ENCODE results near the gene ELL. TPM values are rescaled to one million over a fixed set of nuclear protein-coding genes. Genes with fewer than 3 reads are reported as not detected.

ELL gene
- total RNA-seq, 1 donor from 2014 or later = 27.0 TPM

- Mint-ChIP-seq H3K4me1 (ENCODE audit: low read depth) (peaks cover 57% of the 10 kb centered on the region), H3K27ac (no peak overlapping the region), H3K36me3 (ENCODE audit: low read depth) (no peaks in the 10 kb centered on the region), H3K9me3 (no peaks in the 10 kb centered on the region), H3K27me3 (ENCODE audit: low read depth) (no peaks in the 10 kb centered on the region), H3K4me3 (ENCODE audit: low read depth) (no peak overlapping the region)
- no peak for DNase-seq (ENCODE audit: low spot score)
- intact Hi-C loops (cut with micrococcal nuclease) = no loop called here
These were observed 21.5 kb downstream of the ELL start for GRCh38 chr19:18500376-18500775.

- Mint-ChIP-seq H3K27ac (peak overlapping the region; percentile 28), H3K36me3 (ENCODE audit: low read depth) (no peaks in the 10 kb centered on the region), H3K27me3 (ENCODE audit: low read depth) (no peaks in the 10 kb centered on the region), H3K9me3 (no peaks in the 10 kb centered on the region), H3K4me1 (ENCODE audit: low read depth) (peaks cover 54% of the 10 kb centered on the region), H3K4me3 (ENCODE audit: low read depth) (no peak overlapping the region)
- no peak for DNase-seq (ENCODE audit: low spot score)
- intact Hi-C loops (cut with micrococcal nuclease) = no loop called here
These were observed 22.7 kb downstream of the ELL start for GRCh38 chr19:18499055-18499775.

DNA sequence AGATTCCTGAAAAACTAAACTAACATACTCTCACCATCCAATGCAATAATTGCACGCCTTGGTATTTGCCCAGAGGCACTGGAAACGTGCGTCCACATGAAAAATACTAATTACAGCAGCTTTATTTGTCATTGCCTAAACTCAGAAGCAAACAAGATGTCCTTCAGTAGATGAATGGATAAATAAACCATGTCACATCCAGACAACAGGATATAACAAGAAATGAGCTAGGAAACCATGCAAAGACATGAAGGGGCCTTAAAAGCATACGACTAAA, 25.0 kb downstream of the ELL start:
- intact Hi-C loops (cut with micrococcal nuclease) = loop anchor here (1.0 kb wide), 1 partner anchor 18 kb away; no protein-coding TSS in a partner anchor
- peak overlapping the region; percentile 86 for H3K27ac Mint-ChIP-seq
- no peaks in the 10 kb centered on the region for H3K9me3 Mint-ChIP-seq
- H3K4me3 Mint-ChIP-seq (ENCODE audit: low read depth) = no peak overlapping the region
- no peaks in the 10 kb centered on the region for H3K27me3 Mint-ChIP-seq (ENCODE audit: low read depth)
- H3K4me1 Mint-ChIP-seq (ENCODE audit: low read depth) = peaks cover 49% of the 10 kb centered on the region
- DNase-seq (ENCODE audit: low spot score) = no peak
- no peaks in the 10 kb centered on the region for H3K36me3 Mint-ChIP-seq (ENCODE audit: low read depth)

DNA sequence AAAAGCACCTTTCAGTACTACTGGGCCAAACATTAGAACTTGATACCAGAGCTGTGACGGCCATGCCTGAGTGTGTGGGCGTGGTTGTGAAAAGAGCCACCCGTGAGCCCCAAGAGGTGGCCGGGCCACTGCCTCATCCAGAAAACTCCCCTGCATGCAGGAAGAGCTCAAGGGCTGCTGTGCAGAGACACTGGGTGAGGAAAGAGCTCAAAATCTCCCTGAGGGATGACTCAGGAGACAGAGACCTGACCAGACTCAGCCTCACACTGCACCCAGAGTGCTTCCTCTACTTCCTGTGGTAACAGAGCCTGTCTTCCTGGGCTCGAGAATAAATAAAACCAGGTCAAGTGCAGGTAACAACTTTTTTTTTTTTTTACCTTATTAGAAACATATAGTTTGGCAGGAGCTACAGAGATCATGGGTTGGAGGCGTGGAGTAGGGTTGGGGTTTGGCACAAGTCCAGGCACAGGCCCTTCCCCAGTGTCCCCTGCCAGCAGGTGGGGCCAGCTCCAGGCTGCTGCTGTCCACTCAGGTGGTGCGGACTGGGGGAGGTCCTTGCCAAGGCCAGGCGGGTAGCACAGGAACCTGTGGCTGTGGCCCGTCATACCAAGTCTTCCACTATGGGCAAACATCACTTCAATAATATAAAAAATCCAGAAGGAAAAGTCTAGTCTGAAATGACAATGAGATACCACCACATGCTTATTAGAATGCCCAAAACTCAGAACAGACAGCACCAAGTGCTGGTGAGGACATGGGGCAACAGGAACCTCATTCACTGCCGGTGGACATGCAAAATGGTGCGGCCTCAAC, 25.5 kb downstream of the ELL start:
- peak; percentile 46 for DNase-seq (ENCODE audit: low spot score)
- H3K36me3 Mint-ChIP-seq (ENCODE audit: low read depth) = no peaks in the 10 kb centered on the region
- peak overlapping the region; percentile 35 for H3K4me3 Mint-ChIP-seq (ENCODE audit: low read depth)
- peak overlapping the region; percentile 86 for H3K27ac Mint-ChIP-seq
- no peaks in the 10 kb centered on the region for H3K27me3 Mint-ChIP-seq (ENCODE audit: low read depth)
- H3K4me1 Mint-ChIP-seq (ENCODE audit: low read depth) = peaks cover 51% of the 10 kb centered on the region
- no peaks in the 10 kb centered on the region for H3K9me3 Mint-ChIP-seq
- intact Hi-C loops (cut with micrococcal nuclease) = loop anchor here (1.0 kb wide), 1 partner anchor 17 kb away; no protein-coding TSS in a partner anchor

DNA sequence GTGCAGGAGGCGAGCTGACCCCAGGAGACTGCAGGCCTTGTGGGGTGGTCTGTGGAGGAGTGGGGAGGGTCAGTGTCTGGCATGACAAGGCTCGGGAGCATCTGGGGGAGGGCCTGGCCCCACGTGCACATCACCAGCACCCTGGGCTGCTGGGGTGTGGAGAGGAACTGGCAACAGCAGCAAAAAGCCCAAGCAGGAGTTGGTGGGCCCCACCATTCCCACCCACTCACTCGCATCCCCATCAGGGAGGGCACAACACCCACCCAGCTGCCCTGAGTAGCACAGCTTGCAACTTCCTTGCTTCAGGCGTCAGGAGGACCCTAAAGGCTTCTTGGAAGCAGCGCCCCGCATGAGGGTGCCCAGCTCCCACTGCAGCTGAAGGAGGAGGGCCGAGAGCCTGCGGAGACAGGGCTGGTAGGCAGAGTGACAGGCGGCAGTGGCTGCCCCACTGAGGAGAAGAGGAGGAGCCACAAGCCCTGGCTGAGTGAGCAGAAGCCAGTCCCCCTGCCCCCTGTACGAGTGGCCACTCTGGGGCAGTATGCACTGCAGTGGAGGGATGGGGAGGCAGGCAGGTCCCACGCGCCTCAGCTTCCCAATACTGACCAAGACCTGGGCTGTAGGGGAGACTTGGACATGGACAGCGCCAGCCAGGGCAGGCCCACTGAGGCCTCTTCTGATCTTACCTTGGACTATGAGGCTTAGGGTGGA, 26.5 kb downstream of the ELL start:
- H3K4me3 Mint-ChIP-seq (ENCODE audit: low read depth) = no peak overlapping the region
- intact Hi-C loops (cut with micrococcal nuclease) = no loop called here
- peaks cover 48% of the 10 kb centered on the region for H3K4me1 Mint-ChIP-seq (ENCODE audit: low read depth)
- no peaks in the 10 kb centered on the region for H3K36me3 Mint-ChIP-seq (ENCODE audit: low read depth)
- DNase-seq (ENCODE audit: low spot score) = no peak
- peak overlapping the region; percentile 86 for H3K27ac Mint-ChIP-seq
- H3K9me3 Mint-ChIP-seq = no peaks in the 10 kb centered on the region
- no peaks in the 10 kb centered on the region for H3K27me3 Mint-ChIP-seq (ENCODE audit: low read depth)

DNA sequence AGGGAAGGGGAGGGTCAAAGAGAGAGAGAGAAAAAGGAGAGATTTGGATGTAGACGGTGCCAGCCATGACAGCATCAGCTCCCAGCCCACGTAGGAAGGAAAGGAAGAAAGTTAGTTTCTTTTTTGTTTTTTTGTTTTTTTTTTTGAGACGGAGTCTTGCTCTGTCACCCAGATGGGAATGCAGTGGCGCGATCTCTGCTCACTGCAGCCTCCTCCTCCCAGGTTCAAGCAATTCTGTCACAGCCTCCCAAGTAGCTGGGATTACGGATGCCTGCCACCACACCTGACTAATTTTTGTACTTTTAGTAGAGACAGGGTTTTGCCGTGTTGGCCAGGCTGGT, 27.6 kb downstream of the ELL start:
- Mint-ChIP-seq H3K27me3 (ENCODE audit: low read depth) (no peaks in the 10 kb centered on the region), H3K4me1 (ENCODE audit: low read depth) (peaks cover 39% of the 10 kb centered on the region), H3K36me3 (ENCODE audit: low read depth) (no peaks in the 10 kb centered on the region), H3K27ac (peak overlapping the region; percentile 75), H3K9me3 (no peaks in the 10 kb centered on the region), H3K4me3 (ENCODE audit: low read depth) (no peak overlapping the region)
- intact Hi-C loops (cut with micrococcal nuclease) = no loop called here
- no peak for DNase-seq (ENCODE audit: low spot score)

- intact Hi-C loops (cut with micrococcal nuclease) = no loop called here
- no peak overlapping the region for H3K4me3 Mint-ChIP-seq (ENCODE audit: low read depth)
- DNase-seq (ENCODE audit: low spot score) = no peak
- no peaks in the 10 kb centered on the region for H3K27me3 Mint-ChIP-seq (ENCODE audit: low read depth)
- H3K9me3 Mint-ChIP-seq = no peaks in the 10 kb centered on the region
- no peaks in the 10 kb centered on the region for H3K36me3 Mint-ChIP-seq (ENCODE audit: low read depth)
- H3K4me1 Mint-ChIP-seq (ENCODE audit: low read depth) = peaks cover 34% of the 10 kb centered on the region
- H3K27ac Mint-ChIP-seq = peak overlapping the region; percentile 75
These were observed 28.2 kb downstream of the ELL start for GRCh38 chr19:18493440-18494266.

DNA sequence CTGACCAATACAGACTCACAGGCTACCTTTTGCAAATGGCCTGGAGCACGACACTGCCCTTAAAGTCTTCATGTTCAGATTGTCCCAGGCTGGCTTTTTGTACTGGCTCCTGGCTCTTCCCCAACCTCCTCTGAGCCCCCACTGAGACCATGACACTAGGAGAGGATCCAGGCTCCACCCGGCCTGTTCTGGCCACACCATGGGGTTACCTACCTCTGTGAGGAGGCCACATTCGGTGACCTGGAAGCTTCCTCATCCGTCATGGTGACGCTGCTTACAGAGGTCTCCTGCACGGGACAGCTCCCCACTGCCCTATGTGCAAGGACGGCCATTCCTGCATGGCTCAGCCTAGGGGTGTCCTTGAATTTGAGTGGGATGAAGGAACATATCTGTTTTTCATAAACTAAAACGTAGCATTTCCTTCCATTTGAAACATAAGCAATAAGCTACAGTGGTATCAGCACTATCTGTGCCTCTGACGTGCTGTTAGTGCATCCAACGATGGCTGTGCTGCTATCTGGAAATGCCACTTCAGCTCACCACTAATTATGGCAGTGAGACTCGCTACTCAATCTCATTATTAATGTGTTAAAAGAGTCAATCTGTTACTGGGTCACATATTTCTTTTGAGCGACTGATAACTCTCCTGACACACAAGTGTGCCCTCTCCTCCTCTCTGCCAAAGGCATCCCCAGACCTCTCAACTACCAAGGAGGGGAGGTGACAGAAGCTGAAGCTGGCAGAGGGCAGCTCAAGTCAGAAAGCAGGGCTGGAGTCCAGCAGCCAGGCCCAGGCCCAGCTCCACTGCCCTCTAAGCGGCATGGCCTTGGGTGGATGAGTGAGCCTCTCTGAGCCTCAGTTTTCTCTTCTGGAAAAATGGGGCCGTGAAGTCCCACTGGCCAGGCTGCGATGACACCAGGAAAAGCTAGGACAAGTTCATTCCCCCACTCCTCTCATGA, 29.6 kb downstream of the ELL start:
- H3K9me3 Mint-ChIP-seq = no peaks in the 10 kb centered on the region
- no peaks in the 10 kb centered on the region for H3K27me3 Mint-ChIP-seq (ENCODE audit: low read depth)
- H3K4me3 Mint-ChIP-seq (ENCODE audit: low read depth) = no peak overlapping the region
- no peak overlapping the region for H3K27ac Mint-ChIP-seq
- intact Hi-C loops (cut with micrococcal nuclease) = no loop called here
- DNase-seq (ENCODE audit: low spot score) = no peak
- peaks cover 38% of the 10 kb centered on the region for H3K4me1 Mint-ChIP-seq (ENCODE audit: low read depth)
- H3K36me3 Mint-ChIP-seq (ENCODE audit: low read depth) = no peaks in the 10 kb centered on the region

- DNase-seq (ENCODE audit: low spot score) = no peak
- no peaks in the 10 kb centered on the region for H3K27me3 Mint-ChIP-seq (ENCODE audit: low read depth)
- no peaks in the 10 kb centered on the region for H3K9me3 Mint-ChIP-seq
- intact Hi-C loops (cut with micrococcal nuclease) = no loop called here
- no peak overlapping the region for H3K27ac Mint-ChIP-seq
- H3K4me1 Mint-ChIP-seq (ENCODE audit: low read depth) = peaks cover 31% of the 10 kb centered on the region
- H3K4me3 Mint-ChIP-seq (ENCODE audit: low read depth) = no peak overlapping the region
- no peaks in the 10 kb centered on the region for H3K36me3 Mint-ChIP-seq (ENCODE audit: low read depth)
These were observed 31.1 kb downstream of the ELL start for GRCh38 chr19:18490728-18491127.

- Mint-ChIP-seq H3K4me3 (ENCODE audit: low read depth) (no peak overlapping the region), H3K27ac (no peak overlapping the region), H3K9me3 (no peaks in the 10 kb centered on the region), H3K27me3 (ENCODE audit: low read depth) (no peaks in the 10 kb centered on the region), H3K4me1 (ENCODE audit: low read depth) (peaks cover 26% of the 10 kb centered on the region), H3K36me3 (ENCODE audit: low read depth) (no peaks in the 10 kb centered on the region)
- intact Hi-C loops (cut with micrococcal nuclease) = no loop called here
- no peak for DNase-seq (ENCODE audit: low spot score)
These were observed 32.2 kb downstream of the ELL start for GRCh38 chr19:18489627-18490184.

- no peaks in the 10 kb centered on the region for H3K27me3 Mint-ChIP-seq (ENCODE audit: low read depth)
- H3K27ac Mint-ChIP-seq = no peak overlapping the region
- no peaks in the 10 kb centered on the region for H3K9me3 Mint-ChIP-seq
- no peak for DNase-seq (ENCODE audit: low spot score)
- no peak overlapping the region for H3K4me3 Mint-ChIP-seq (ENCODE audit: low read depth)
- H3K4me1 Mint-ChIP-seq (ENCODE audit: low read depth) = peaks cover 23% of the 10 kb centered on the region
- no peaks in the 10 kb centered on the region for H3K36me3 Mint-ChIP-seq (ENCODE audit: low read depth)
- intact Hi-C loops (cut with micrococcal nuclease) = no loop called here
These were observed 32.8 kb downstream of the ELL start for GRCh38 chr19:18488838-18489626.
